Activated CD4-positive, alpha-beta memory T cell treated with anti-CD3 and anti-CD28 coated beads, Interleukin-2, amount 10 ng/mL, durations not matched to agents 7 days and 5 days (primary cell): ENCODE measurements around the gene TSSC4. TPM values are rescaled to one million over a fixed set of nuclear protein-coding genes. Genes with fewer than 3 reads are reported as not detected.

Experiments
- CTCF ChIA-PET: fragments of 350-600 bp; sonication (Branson Sonifier 250); formaldehyde crosslinking; loops from one replicate; lab custom pipeline; 2021; ENCODE audit warnings: antibody characterized with exemption, inconsistent platforms; lab: Charles Lee
- POLR2A ChIA-PET: fragments of 350-600 bp; sonication (Branson Sonifier 250); formaldehyde crosslinking; loops from one replicate; lab custom pipeline; 2021; ENCODE audit warnings: antibody characterized with exemption; lab: Charles Lee
- DNase-seq: peaks from one replicate; pipeline ENCODE4 v3.0.0-alpha.2; 2020
- H3K27ac Mint-ChIP-seq: one replicate; pipeline ENCODE4 v1.8.0; 2021; ENCODE audit warnings: mild to moderate bottlenecking, mixed read lengths
- H3K27me3 Mint-ChIP-seq: one replicate; pipeline ENCODE4 v1.8.0; 2021; ENCODE audit warnings: mixed read lengths
- H3K36me3 Mint-ChIP-seq: one replicate; pipeline ENCODE4 v1.8.0; 2021; ENCODE audit warnings: low read depth, mixed read lengths
- H3K4me1 Mint-ChIP-seq: one replicate; pipeline ENCODE4 v1.8.0; 2021; ENCODE audit warnings: mixed read lengths
- H3K4me3 Mint-ChIP-seq: one replicate; pipeline ENCODE4 v1.8.0; 2021; ENCODE audit warnings: mild to moderate bottlenecking, mixed read lengths
- H3K9me3 Mint-ChIP-seq: one replicate; pipeline ENCODE4 v1.8.0; 2021; ENCODE audit warnings: mixed read lengths
- total RNA-seq, 2 experiments: library from RNA; stranded (reverse); gene quantifications; one replicate each; pipeline ENCODE4 v1.2.3, GENCODE V29; 2021

The TSSC4 gene
- total RNA-seq, 2 experiments from 2014 or later: 46.4 to 46.5 TPM

GRCh38 chr11:2448661-2449547, 48.4 kb downstream of the TSSC4 start:
- Mint-ChIP-seq H3K36me3 (no peaks in the 10 kb centered on the region), H3K27me3 (peaks cover 2% of the 10 kb centered on the region), H3K4me1 (peaks cover 24% of the 10 kb centered on the region), H3K9me3 (no peaks in the 10 kb centered on the region), H3K27ac (no peak overlapping the region), H3K4me3 (no peak overlapping the region)
- ChIA-PET CTCF (no interaction called here), POLR2A (no interaction called here)
- no peak for DNase-seq

GRCh38 chr11:2449548-2450320, 49.2 kb downstream of the TSSC4 start:
- DNase-seq: no peak
- Mint-ChIP-seq H3K4me1 (peaks cover 24% of the 10 kb centered on the region), H3K27me3 (peaks cover 2% of the 10 kb centered on the region), H3K4me3 (no peak overlapping the region), H3K27ac (no peak overlapping the region), H3K9me3 (no peaks in the 10 kb centered on the region), H3K36me3 (no peaks in the 10 kb centered on the region)
- ChIA-PET POLR2A (no interaction called here), CTCF (no interaction called here)

GRCh38 chr11:2450321-2451041, 49.9 kb downstream of the TSSC4 start:
- ChIA-PET POLR2A (no interaction called here), CTCF (no interaction called here)
- peaks cover 21% of the 10 kb centered on the region for H3K4me1 Mint-ChIP-seq
- DNase-seq: no peak
- no peaks in the 10 kb centered on the region for H3K27me3 Mint-ChIP-seq
- H3K36me3 Mint-ChIP-seq: no peaks in the 10 kb centered on the region
- H3K9me3 Mint-ChIP-seq: no peaks in the 10 kb centered on the region
- no peak overlapping the region for H3K27ac Mint-ChIP-seq
- no peak overlapping the region for H3K4me3 Mint-ChIP-seq

GRCh38 chr11:2451336-2451735, 50.8 kb downstream of the TSSC4 start:
- H3K27me3 Mint-ChIP-seq: no peaks in the 10 kb centered on the region
- CTCF ChIA-PET: no interaction called here
- POLR2A ChIA-PET: no interaction called here
- no peak for DNase-seq
- H3K4me1 Mint-ChIP-seq: peaks cover 17% of the 10 kb centered on the region
- H3K9me3 Mint-ChIP-seq: no peaks in the 10 kb centered on the region
- no peaks in the 10 kb centered on the region for H3K36me3 Mint-ChIP-seq
- no peak overlapping the region for H3K4me3 Mint-ChIP-seq
- H3K27ac Mint-ChIP-seq: no peak overlapping the region

- peaks cover 13% of the 10 kb centered on the region for H3K4me1 Mint-ChIP-seq
- no peak overlapping the region for H3K4me3 Mint-ChIP-seq
- H3K9me3 Mint-ChIP-seq: no peaks in the 10 kb centered on the region
- CTCF ChIA-PET: no interaction called here
- no peak overlapping the region for H3K27ac Mint-ChIP-seq
- no peaks in the 10 kb centered on the region for H3K27me3 Mint-ChIP-seq
- POLR2A ChIA-PET: no interaction called here
- DNase-seq: no peak
- no peaks in the 10 kb centered on the region for H3K36me3 Mint-ChIP-seq
These were observed 51.4 kb downstream of the TSSC4 start for GRCh38 chr11:2451916-2452315.

GRCh38 chr11:2452321-2453012, 51.9 kb downstream of the TSSC4 start:
- ChIA-PET CTCF (no interaction called here), POLR2A (no interaction called here)
- Mint-ChIP-seq H3K27ac (no peak overlapping the region), H3K9me3 (no peaks in the 10 kb centered on the region), H3K36me3 (no peaks in the 10 kb centered on the region), H3K4me1 (peaks cover 8% of the 10 kb centered on the region), H3K27me3 (no peaks in the 10 kb centered on the region), H3K4me3 (no peak overlapping the region)
- DNase-seq: no peak

- no peaks in the 10 kb centered on the region for H3K4me1 Mint-ChIP-seq
- no peaks in the 10 kb centered on the region for H3K27me3 Mint-ChIP-seq
- no peak overlapping the region for H3K4me3 Mint-ChIP-seq
- CTCF ChIA-PET: no interaction called here
- no peaks in the 10 kb centered on the region for H3K9me3 Mint-ChIP-seq
- no peak for DNase-seq
- H3K27ac Mint-ChIP-seq: no peak overlapping the region
- no peaks in the 10 kb centered on the region for H3K36me3 Mint-ChIP-seq
- POLR2A ChIA-PET: no interaction called here
These were observed 52.9 kb downstream of the TSSC4 start for GRCh38 chr11:2453436-2453835.

Other genes starting within 250 kb of the TSSC4 start
- gene INS, start 239.5 kb upstream of the TSSC4 start, total RNA-seq: not detected
- not detected for gene TH, start 228.9 kb upstream of the TSSC4 start, total RNA-seq
- under 1 TPM; 0.35 to 0.68 TPM for gene ASCL2, start 130.2 kb upstream of the TSSC4 start, total RNA-seq
- gene C11orf21, start 98.8 kb upstream of the TSSC4 start, total RNA-seq: 10 to 100 TPM; 66.0 to 68.3 TPM
- gene TSPAN32, start 98.7 kb upstream of the TSSC4 start, total RNA-seq: 10 to 100 TPM; 48.0 to 50.1 TPM
- gene CD81, start 23.4 kb upstream of the TSSC4 start, total RNA-seq: 100 to 1,000 TPM; 192 TPM
- not detected for gene TRPM5, start 43.8 kb downstream of the TSSC4 start, total RNA-seq
- 10 to 100 TPM; 14.8 to 15.0 TPM for gene KCNQ1, start 44.3 kb downstream of the TSSC4 start, total RNA-seq